H1 (cell line): ENCODE data around the gene RBM20. TPM values are rescaled to one million over a fixed set of nuclear protein-coding genes. Genes with fewer than 3 reads are reported as not detected.

Experiments used
- CTCF ChIA-PET: fragments of 300-600 bp; sonication (Branson Sonifier 250); formaldehyde crosslinking; loops from one replicate; lab custom pipeline; 2021; ENCODE audit not compliant: partially characterized antibody; lab: Charles Lee
- POLR2A ChIA-PET: fragments of 300-600 bp; sonication (Branson Sonifier 250); formaldehyde crosslinking; loops from one replicate; lab custom pipeline; 2021; ENCODE audit warnings: inconsistent platforms; ENCODE audit not compliant: partially characterized antibody; lab: Charles Lee
- DNase-seq, 2 experiments: peaks; one replicate each; pipeline versions ENCODE4 v3.0.0 to v3.0.0-alpha.2; 2010 to 2022; ENCODE audit warnings: low spot score in 2 of 2, low read depth in 1 of 2, mixed read lengths in 1 of 2
- FAIRE-seq: peaks from 2 replicates; lab custom pipeline; 2011; peaks lifted over from hg19 to GRCh38; lab: Jason Lieb, UNC
- H2AFZ ChIP-seq: 2 replicates; pipeline ENCODE4 v1.8.1; 2012; ENCODE audit warnings: low read length, inconsistent platforms
- H2AK5ac ChIP-seq: 2 replicates; pipeline ENCODE4 v1.6.1; 2013; ENCODE audit warnings: low read depth, low read length
- H2BK120ac ChIP-seq: replicated peaks from 2 replicates; pipeline ENCODE3; 2013; ENCODE audit warnings: low read depth, low read length, inconsistent platforms
- H2BK12ac ChIP-seq: 2 replicates; pipeline ENCODE4 v1.6.1; 2013; ENCODE audit warnings: low read depth, low read length
- H2BK15ac ChIP-seq: 2 replicates; pipeline ENCODE4 v1.6.1; 2013; ENCODE audit warnings: low read length
- H2BK20ac ChIP-seq: 2 replicates; pipeline ENCODE4 v1.6.1; 2013; ENCODE audit warnings: low read length
- H2BK5ac ChIP-seq: 2 replicates; pipeline ENCODE4 v1.6.1; 2013; ENCODE audit warnings: low read depth, low read length
- H3K14ac ChIP-seq: 2 replicates; pipeline ENCODE4 v1.6.1; 2013; ENCODE audit warnings: inconsistent platforms; ENCODE audit not compliant: insufficient read length
- H3K18ac ChIP-seq: 2 replicates; pipeline ENCODE4 v1.6.1; 2013; ENCODE audit warnings: low read length; ENCODE audit errors: extremely low read depth
- H3K23ac ChIP-seq: 2 replicates; pipeline ENCODE4 v1.6.1; 2013; ENCODE audit warnings: inconsistent platforms; ENCODE audit not compliant: insufficient read length
- H3K23me2 ChIP-seq: 2 replicates; pipeline ENCODE4 v1.6.1; 2013; ENCODE audit warnings: low read depth, low read length
- H3K27ac ChIP-seq: 2 replicates; pipeline ENCODE4 v1.6.1; 2011; ENCODE audit warnings: low read depth, low read length, inconsistent platforms
- H3K27me3 ChIP-seq, 4 experiments: replicated peaks in 1 of 4; 1 replicate in 1 of 4; 2 replicates in 3 of 4; pipeline versions ENCODE4 v1.6.1 to v1.8.1; 2011 to 2013; ENCODE audit warnings: low read length in 3 of 4, mild to moderate bottlenecking in 3 of 4, inconsistent platforms in 2 of 4, mixed read lengths in 2 of 4, moderate library complexity in 1 of 4; ENCODE audit not compliant: control insufficient read depth in 3 of 4, insufficient read depth in 3 of 4; ENCODE audit errors: extremely low read depth in 1 of 4
- H3K36me3 ChIP-seq, 4 experiments: 2 replicates each; pipeline versions ENCODE4 v1.6.1 to v1.8.1; 2011 to 2013; ENCODE audit warnings: mild to moderate bottlenecking in 4 of 4, low read length in 3 of 4, moderate library complexity in 2 of 4, control low read depth in 1 of 4, inconsistent platforms in 1 of 4; ENCODE audit not compliant: insufficient read depth in 4 of 4, control insufficient read depth in 2 of 4
- H3K4ac ChIP-seq: replicated peaks from 2 replicates; pipeline ENCODE3; 2013; ENCODE audit warnings: low read length, low read depth, mixed read lengths, inconsistent platforms; ENCODE audit not compliant: insufficient read length
- H3K4me1 ChIP-seq, 4 experiments: replicated peaks in 1 of 4; 1 replicate in 1 of 4; 2 replicates in 3 of 4; pipeline versions ENCODE4 v1.6.1 to v1.8.1; 2011 to 2013; ENCODE audit warnings: low read length in 3 of 4, inconsistent platforms in 2 of 4, mixed read lengths in 1 of 4; ENCODE audit not compliant: insufficient read depth in 4 of 4, control insufficient read depth in 3 of 4
- H3K4me2 ChIP-seq, 2 experiments: 2 replicates each; pipeline versions ENCODE4 v1.6.1 to v1.8.1; 2011 to 2013; ENCODE audit warnings: low read depth in 2 of 2, low read length in 2 of 2, control low read depth in 1 of 2, inconsistent platforms in 1 of 2, mild to moderate bottlenecking in 1 of 2; ENCODE audit not compliant: insufficient read depth in 1 of 2
- H3K4me3 ChIP-seq, 4 experiments: fragments of 200-600, 300-600 bp in 1 of 4; sonication (generic), shearing (Covaris generic), sonication (Bioruptor Twin) in 1 of 4; 2 replicates each; pipeline versions ENCODE4 v1.5.1 to v1.8.1; 2011 to 2016; ENCODE audit warnings: low read length in 4 of 4, low read depth in 3 of 4, control low read depth in 2 of 4, inconsistent platforms in 2 of 4, mild to moderate bottlenecking in 2 of 4, mixed read lengths in 1 of 4, moderate library complexity in 1 of 4; ENCODE audit not compliant: insufficient read depth in 2 of 4; ENCODE audit errors: extremely low read depth in 1 of 4
- H3K56ac ChIP-seq: replicated peaks from 2 replicates; pipeline ENCODE3; 2013; ENCODE audit warnings: low read depth, mild to moderate bottlenecking, mixed read lengths, low read length, inconsistent platforms; ENCODE audit not compliant: insufficient read length
- H3K79me1 ChIP-seq: 2 replicates; pipeline ENCODE4 v1.6.1; 2013; ENCODE audit warnings: low read depth, low read length, control low read depth
- H3K79me2 ChIP-seq, 2 experiments: 2 replicates each; pipeline versions ENCODE4 v1.6.1 to v1.8.1; 2012 to 2013; ENCODE audit warnings: low read length in 2 of 2, mild to moderate bottlenecking in 2 of 2, inconsistent platforms in 1 of 2; ENCODE audit not compliant: insufficient read depth in 2 of 2, control insufficient read depth in 1 of 2
- H3K9ac ChIP-seq, 4 experiments: replicated peaks in 1 of 4; 1 replicate in 1 of 4; 2 replicates in 3 of 4; pipeline versions ENCODE4 v1.6.1 to v1.8.1; 2011 to 2013; ENCODE audit warnings: low read depth in 3 of 4, low read length in 3 of 4, control low read depth in 2 of 4, mild to moderate bottlenecking in 2 of 4, moderate library complexity in 2 of 4, inconsistent platforms in 1 of 4; ENCODE audit errors: extremely low read depth in 1 of 4
- H3K9me3 ChIP-seq, 2 experiments: 2 replicates each; pipeline versions ENCODE4 v1.6.1 to v1.8.1; 2012 to 2013; ENCODE audit warnings: mild to moderate bottlenecking in 2 of 2, moderate library complexity in 2 of 2, control low read depth in 1 of 2, inconsistent platforms in 1 of 2, low read depth in 1 of 2, low read length in 1 of 2, mixed read lengths in 1 of 2; ENCODE audit not compliant: insufficient read depth in 2 of 2
- H4K20me1 ChIP-seq, 2 experiments: replicated peaks in 1 of 2; 2 replicates each; pipeline versions ENCODE3 to v1.8.1; 2011 to 2013; ENCODE audit warnings: inconsistent platforms in 2 of 2, low read length in 2 of 2, mild to moderate bottlenecking in 1 of 2; ENCODE audit not compliant: insufficient read depth in 2 of 2, control insufficient read depth in 1 of 2
- H4K5ac ChIP-seq: 2 replicates; pipeline ENCODE4 v1.6.1; 2013; ENCODE audit warnings: low read length, low read depth, mixed read lengths, inconsistent platforms; ENCODE audit not compliant: insufficient read length
- H4K8ac ChIP-seq: 2 replicates; pipeline ENCODE4 v1.8.0; 2013; ENCODE audit warnings: mild to moderate bottlenecking, moderate library complexity, low read length, inconsistent platforms; ENCODE audit not compliant: insufficient read depth; ENCODE audit errors: extremely low read depth
- H4K91ac ChIP-seq: replicated peaks from 2 replicates; pipeline ENCODE3; 2013; ENCODE audit warnings: low read length, mixed read lengths, inconsistent platforms; ENCODE audit not compliant: insufficient read length
- CBX5 ChIP-seq: fragments of 300-800, 300-1000 bp; sonication (generic); IDR thresholded peaks from 2 replicates; pipeline ENCODE4 v1.7.1; 2016; ENCODE audit warnings: antibody characterized with exemption, low read length, low read depth
- EGR1 ChIP-seq: IDR thresholded peaks from 2 replicates; pipeline ENCODE4 v1.6.1; 2011; ENCODE audit warnings: low read depth, low read length, borderline replicate concordance
- KDM4A ChIP-seq: IDR thresholded peaks from one replicate; pipeline ENCODE4 v1.7.1; 2012; ENCODE audit warnings: low read depth, mild to moderate bottlenecking, moderate library complexity, low read length, inconsistent platforms; ENCODE audit not compliant: severe bottlenecking
- MAX ChIP-seq: IDR thresholded peaks from 2 replicates; pipeline ENCODE4 v1.6.1; 2012; ENCODE audit warnings: inconsistent platforms
- SIX5 ChIP-seq: IDR thresholded peaks from 2 replicates; pipeline ENCODE4 v1.6.1; 2011; ENCODE audit warnings: mild to moderate bottlenecking, low read depth, low read length
- TAF1 ChIP-seq: IDR thresholded peaks from 2 replicates; pipeline ENCODE4 v1.6.1; 2011; ENCODE audit warnings: mild to moderate bottlenecking, low read depth, low read length
- WGBS, 2 experiments: shearing (Covaris generic) in 1 of 2; methylation state at CpG; one replicate each; pipeline versions ENCODE4 v1.1.6 to v1.1.7; 2013 to 2015; ENCODE audit warnings: low lambda C conversion rate in 2 of 2, mixed read lengths in 2 of 2, inconsistent platforms in 1 of 2, low coverage in 1 of 2, missing lambda C conversion rate in 1 of 2; ENCODE audit not compliant: insufficient replicate concordance in 2 of 2, insufficient coverage in 1 of 2, insufficient read length in 1 of 2; ENCODE audit errors: extremely low coverage in 1 of 2, missing lambda C conversion rate in 1 of 2; 5-methylcytosine and 5-hydroxymethylcytosine counted together
- polyA plus RNA-seq, 7 experiments: library from polyadenylated mRNA; depleted of rRNA in 3 of 7; stranded (reverse) in 5 of 7; unstranded in 2 of 7; fragments of >200 nt in 5 of 7; fragments of 200-250 nt in 2 of 7; gene quantifications; 1 replicate in 5 of 7; 2 replicates in 1 of 7; 4 replicates in 1 of 7; pipeline versions ENCODE4 v1.2.1 to v1.2.3, GENCODE V29; 2011 to 2013; ENCODE audit warnings: missing spikeins in 2 of 7, mixed read lengths in 2 of 7
- total RNA-seq: library from RNA; stranded (reverse); fragmentation: NEBNext Ultra II Directional; extraction: Animal tissue kit (Norgen Biotek cat#: 25700); gene quantifications from 2 replicates; pipeline ENCODE4 v1.2.1, GENCODE V29; 2021
- TF ChIP-seq, protein P1 (sequence below): IDR thresholded peaks from 2 replicates; pipeline ENCODE4 v1.6.1; 2011; ENCODE audit warnings: low read length, improper control_type of control experiment

The RBM20 gene
- total and polyA plus RNA-seq, 2 of the 8 experiments (the other 6 are each of a cell fraction or from before 2014, with no cell fraction given), result 0.05 to 0.63 TPM

DNA sequence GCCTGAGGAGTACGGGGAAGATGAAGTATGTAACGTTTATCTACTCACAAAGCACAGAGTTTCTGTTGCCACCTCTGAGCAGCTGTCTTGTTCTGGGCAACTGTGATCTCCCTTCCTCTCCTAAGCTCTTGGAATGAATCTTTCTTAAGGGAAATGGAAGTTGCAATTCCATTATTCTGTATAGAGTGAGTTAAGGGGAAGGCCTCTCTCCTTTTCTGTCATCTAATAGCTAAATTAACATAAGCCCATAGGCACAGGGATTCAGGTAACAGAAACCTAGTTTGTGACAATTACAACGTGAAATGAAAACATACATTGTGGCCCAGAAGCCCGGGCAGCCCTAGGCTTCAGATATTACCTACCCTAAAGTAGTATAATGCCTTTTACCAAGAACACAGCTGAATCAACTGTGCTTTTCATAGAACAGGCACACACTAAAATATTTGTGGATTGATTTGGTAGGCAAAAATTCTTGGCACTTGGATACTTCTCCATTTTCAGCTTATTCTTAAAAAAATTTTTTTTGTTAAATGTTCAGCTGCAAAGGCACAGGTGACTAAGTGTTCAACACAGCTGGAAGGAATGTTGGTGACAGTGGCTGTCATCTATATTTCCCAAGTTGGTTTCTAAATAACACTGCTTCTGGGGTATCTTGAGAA is 223.8 kb downstream of the RBM20 start:
- no peak for TF ChIP-seq SIX5
- no peak for TF ChIP-seq KDM4A
- no peak for TF ChIP-seq MAX
- TF ChIP-seq, protein P1, sequence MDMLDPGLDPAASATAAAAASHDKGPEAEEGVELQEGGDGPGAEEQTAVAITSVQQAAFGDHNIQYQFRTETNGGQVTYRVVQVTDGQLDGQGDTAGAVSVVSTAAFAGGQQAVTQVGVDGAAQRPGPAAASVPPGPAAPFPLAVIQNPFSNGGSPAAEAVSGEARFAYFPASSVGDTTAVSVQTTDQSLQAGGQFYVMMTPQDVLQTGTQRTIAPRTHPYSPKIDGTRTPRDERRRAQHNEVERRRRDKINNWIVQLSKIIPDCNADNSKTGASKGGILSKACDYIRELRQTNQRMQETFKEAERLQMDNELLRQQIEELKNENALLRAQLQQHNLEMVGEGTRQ, result no peak
- no peak for TF ChIP-seq CBX5
- TF ChIP-seq TAF1, result no peak
- no peak for TF ChIP-seq EGR1
- DNase-seq, result no peak
- Histone ChIP-seq H4K5ac (no peak overlapping the region), H3K36me3 (no peaks in the 10 kb centered on the region; a peak in 1 of 8 replicates), H3K4me2 (no peak overlapping the region), H2BK20ac (no peak overlapping the region), H3K27me3 (no peaks in the 10 kb centered on the region), H3K14ac (no peak overlapping the region), H4K8ac (no peak overlapping the region), H3K23me2 (peaks cover 2% of the 10 kb centered on the region; the same call in 1 of the 2 replicates), H4K91ac (no peak overlapping the region), H3K79me1 (no peaks in the 10 kb centered on the region), H2BK12ac (no peak overlapping the region), H2AK5ac (no peak overlapping the region), H2BK5ac (no peak overlapping the region), H3K9ac (no peak overlapping the region), H3K9me3 (no peaks in the 10 kb centered on the region), H3K27ac (no peak overlapping the region), H3K4me3 (no peak overlapping the region), H2AFZ (no peak overlapping the region), H2BK15ac (no peak overlapping the region), H3K18ac (no peak overlapping the region), H2BK120ac (no peak overlapping the region), H3K23ac (no peak overlapping the region), H4K20me1 (no peaks in the 10 kb centered on the region), H3K4me1 (peaks cover 4 to 12% (median 8%) of the 10 kb centered on the region in 4 experiments), H3K56ac (no peak overlapping the region), H3K4ac (no peak overlapping the region), H3K79me2 (no peaks in the 10 kb centered on the region)
- CTCF ChIA-PET, result interaction anchor here (1.1 to 2.7 kb wide), 4 partner anchors 10 to 122 kb away, joined by 3 to 10 read pairs (median 6); no protein-coding TSS in a partner anchor
- WGBS, 2 experiments, result 89% methylated on average over 4 of the region's 4 CpGs; no CpG with 5 or more reads in 1 of the 2 experiments
- FAIRE-seq, result no peak
- POLR2A ChIA-PET, result interaction anchor here (0.9 kb wide), 1 partner anchor 32 kb away, joined by 4 read pairs; no protein-coding TSS in a partner anchor
